Transverse colon (tissue), 4 donors: ENCODE data around the gene TBC1D9B.

Experiments
- POLR2A ChIP-seq: fragments of 450-650 bp; IDR thresholded peaks from one replicate; pipeline ENCODE4 v1.6.1; 2016; ENCODE audit warnings: antibody characterized with exemption, mild to moderate bottlenecking, moderate library complexity
- POLR2AphosphoS5 ChIP-seq, 3 donors: sonication (generic); formaldehyde crosslinking; IDR thresholded peaks; one replicate each; pipeline ENCODE4 v1.6.1; 2016; ENCODE audit warnings: antibody characterized with exemption in 3 of 3
- TF ChIP-seq, protein P1 (sequence below), 5 experiments: fragments of 200-600 bp in 3 of 5; fragments of 450-650 bp in 2 of 5; sonication (generic) in 3 of 5; IDR thresholded peaks; 1 replicate in 2 of 5; 2 replicates in 3 of 5; pipeline ENCODE4 v1.5.1; 2016 to 2017; ENCODE audit warnings: antibody characterized with exemption in 5 of 5, inconsistent platforms in 3 of 5, mild to moderate bottlenecking in 2 of 5, moderate library complexity in 1 of 5

DNA sequence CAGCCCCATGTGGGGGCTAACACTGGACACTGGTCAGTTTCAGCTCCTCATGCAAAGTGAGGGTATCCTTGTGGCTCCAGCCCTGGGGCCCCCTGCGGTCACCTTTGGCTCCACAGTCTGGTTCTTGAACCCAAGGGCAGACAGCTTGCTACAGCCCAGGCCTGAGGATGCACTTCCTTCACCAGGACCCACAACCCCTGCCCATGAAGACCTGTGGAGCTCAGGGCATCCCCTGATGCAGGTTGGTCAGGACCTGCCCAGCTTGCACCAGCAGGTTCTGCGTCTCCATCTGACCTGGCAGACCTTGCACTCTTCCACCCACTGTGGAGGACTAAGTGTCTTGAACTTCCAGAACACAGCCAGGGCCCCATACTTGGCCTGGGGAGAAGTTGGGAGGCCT, 45.4 kb downstream of the TBC1D9B start:
- TF ChIP-seq, protein P1, sequence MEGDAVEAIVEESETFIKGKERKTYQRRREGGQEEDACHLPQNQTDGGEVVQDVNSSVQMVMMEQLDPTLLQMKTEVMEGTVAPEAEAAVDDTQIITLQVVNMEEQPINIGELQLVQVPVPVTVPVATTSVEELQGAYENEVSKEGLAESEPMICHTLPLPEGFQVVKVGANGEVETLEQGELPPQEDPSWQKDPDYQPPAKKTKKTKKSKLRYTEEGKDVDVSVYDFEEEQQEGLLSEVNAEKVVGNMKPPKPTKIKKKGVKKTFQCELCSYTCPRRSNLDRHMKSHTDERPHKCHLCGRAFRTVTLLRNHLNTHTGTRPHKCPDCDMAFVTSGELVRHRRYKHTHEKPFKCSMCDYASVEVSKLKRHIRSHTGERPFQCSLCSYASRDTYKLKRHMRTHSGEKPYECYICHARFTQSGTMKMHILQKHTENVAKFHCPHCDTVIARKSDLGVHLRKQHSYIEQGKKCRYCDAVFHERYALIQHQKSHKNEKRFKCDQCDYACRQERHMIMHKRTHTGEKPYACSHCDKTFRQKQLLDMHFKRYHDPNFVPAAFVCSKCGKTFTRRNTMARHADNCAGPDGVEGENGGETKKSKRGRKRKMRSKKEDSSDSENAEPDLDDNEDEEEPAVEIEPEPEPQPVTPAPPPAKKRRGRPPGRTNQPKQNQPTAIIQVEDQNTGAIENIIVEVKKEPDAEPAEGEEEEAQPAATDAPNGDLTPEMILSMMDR (IDR thresholded peaks at IDR 0.05), result no peak
- TF ChIP-seq POLR2A, result no peak
- TF ChIP-seq POLR2AphosphoS5 (IDR thresholded peaks at IDR 0.05), result no peak
